ENCODE results near the gene QDPR. TPM values are rescaled to one million over a fixed set of nuclear protein-coding genes. Genes with fewer than 3 reads are reported as not detected.
"Not testable (repeated sequence)": the region's sequence is repeated elsewhere in the genome, so short reads cannot be mapped to it uniquely, and the experiment has no call there.

Gene QDPR
- total RNA-seq, 1 donor from 2014 or later = 53.0 TPM

DNA sequence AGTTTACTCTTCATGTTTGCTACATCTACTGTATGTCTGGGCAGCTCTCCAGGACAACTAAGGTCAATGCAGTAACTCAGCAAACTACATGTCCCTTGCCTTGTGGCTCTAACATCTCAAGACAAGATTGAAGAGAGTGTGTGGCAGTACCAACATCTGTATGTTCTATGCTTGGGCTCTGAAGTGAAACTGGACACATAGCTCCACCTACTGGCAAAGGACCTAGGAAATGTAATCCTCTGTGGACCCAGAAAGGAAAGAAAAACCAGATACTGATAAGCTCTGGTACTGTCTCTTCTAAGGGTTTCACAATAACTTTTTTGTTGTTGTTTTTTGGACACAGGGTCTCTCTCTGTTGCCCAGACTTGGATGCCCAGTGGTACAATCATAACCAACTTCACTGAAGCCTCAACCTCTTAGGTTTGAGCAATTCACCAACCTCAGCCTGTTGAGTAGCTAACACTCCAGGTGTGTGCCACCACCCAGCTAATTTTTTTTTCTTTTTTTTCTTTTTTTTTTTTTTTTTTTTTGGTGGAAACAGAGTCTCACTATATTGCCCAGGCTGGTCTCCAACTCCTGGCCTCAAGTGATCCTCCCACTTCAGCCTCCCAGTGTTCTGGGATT, 64.1 kb downstream of the QDPR start:
- no peak overlapping the region for H3K27ac Mint-ChIP-seq

DNA sequence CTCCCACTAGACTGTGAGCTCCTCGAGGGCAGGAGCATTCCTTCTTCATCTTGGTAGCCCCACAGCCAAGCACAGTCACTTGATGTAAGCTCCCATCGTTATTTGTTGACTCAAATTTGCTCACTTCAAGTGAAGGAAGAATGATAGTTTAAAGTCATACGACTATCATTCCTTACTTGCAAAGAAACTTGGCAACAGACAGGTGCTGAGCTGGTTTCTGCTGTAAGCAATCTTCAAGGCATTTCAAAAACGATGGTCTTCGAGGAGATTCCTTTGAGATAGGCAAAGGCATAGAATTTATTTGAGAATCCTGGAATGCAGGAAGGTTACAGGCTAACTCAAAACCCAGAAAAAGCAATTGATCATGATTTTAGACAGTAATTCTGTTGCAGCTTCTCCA, 64.8 kb downstream of the QDPR start:
- Mint-ChIP-seq H3K27ac (no peak overlapping the region), H3K9me3 (ENCODE audit: low read depth) (peaks cover 3% of the 10 kb centered on the region), H3K4me3 (ENCODE audit: low read depth) (no peak overlapping the region), H3K4me1 (ENCODE audit: low read depth) (no peaks in the 10 kb centered on the region), H3K36me3 (ENCODE audit: insufficient read depth) (no peaks in the 10 kb centered on the region), H3K27me3 (peaks cover 2% of the 10 kb centered on the region)
- TF ChIP-seq CTCF (IDR thresholded peaks at IDR 0.05; ENCODE audit: unreplicated experiment) = no peak
- DNase-seq (ENCODE audit: low spot score, unreplicated experiment) = no peak

More for the DNA sequence above, 64.1 kb downstream of the QDPR start:
- peak; percentile 26 for DNase-seq (ENCODE audit: low spot score, unreplicated experiment)
- Mint-ChIP-seq H3K4me1 (ENCODE audit: low read depth) (no peaks in the 10 kb centered on the region), H3K4me3 (ENCODE audit: low read depth) (no peak overlapping the region), H3K9me3 (ENCODE audit: low read depth) (peaks cover 9% of the 10 kb centered on the region), H3K27me3 (peaks cover 2% of the 10 kb centered on the region), H3K36me3 (ENCODE audit: insufficient read depth) (no peaks in the 10 kb centered on the region)
- TF ChIP-seq CTCF (IDR thresholded peaks at IDR 0.05; ENCODE audit: unreplicated experiment) = peak; percentile 83

DNA sequence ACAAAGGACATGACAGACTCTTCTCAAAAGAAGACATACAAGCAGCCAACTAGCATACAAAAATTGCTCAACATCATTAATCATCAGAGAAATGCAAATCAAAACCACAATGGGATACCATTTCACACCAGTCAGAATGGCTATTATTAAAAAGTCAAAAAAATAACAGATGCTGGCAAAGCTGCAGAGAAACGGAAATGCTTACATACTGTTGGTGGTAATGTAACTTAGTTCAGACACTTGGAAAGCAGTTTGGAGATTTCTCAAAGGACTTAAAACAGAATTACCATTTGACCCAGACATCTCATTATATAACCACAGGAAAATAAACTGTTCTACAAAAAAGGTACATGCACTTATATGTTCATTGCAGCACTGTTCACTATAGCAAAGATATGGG, 69.4 kb downstream of the QDPR start:
- not testable (repeated sequence) for H3K4me3 Mint-ChIP-seq (ENCODE audit: low read depth); H3K4me1 Mint-ChIP-seq (ENCODE audit: low read depth); H3K27ac Mint-ChIP-seq; H3K36me3 Mint-ChIP-seq (ENCODE audit: insufficient read depth); H3K9me3 Mint-ChIP-seq (ENCODE audit: low read depth); H3K27me3 Mint-ChIP-seq; DNase-seq (ENCODE audit: low spot score, unreplicated experiment)

DNA sequence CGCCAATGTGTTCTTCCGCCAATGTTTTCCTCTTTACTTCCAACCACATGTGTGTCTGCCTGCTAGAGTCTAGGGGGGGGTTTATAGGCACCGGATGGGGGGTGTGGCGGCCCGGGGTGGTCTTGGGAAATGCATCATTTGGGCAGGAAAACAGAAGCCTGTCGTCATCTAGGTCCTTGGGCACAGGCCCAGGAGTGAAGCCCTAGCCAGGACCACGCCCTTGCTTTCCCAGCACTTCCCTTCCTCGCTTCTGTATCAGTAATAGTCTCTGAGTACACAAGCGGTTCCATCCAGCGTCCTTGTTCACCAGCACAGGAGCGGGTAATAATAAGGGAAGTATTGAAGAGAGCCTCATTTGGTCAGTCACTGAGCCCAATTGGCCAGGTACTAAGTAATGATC, 74.5 kb downstream of the QDPR start:
- Mint-ChIP-seq H3K9me3 (ENCODE audit: low read depth) (peaks cover 2% of the 10 kb centered on the region), H3K4me3 (ENCODE audit: low read depth) (no peak overlapping the region), H3K4me1 (ENCODE audit: low read depth) (no peaks in the 10 kb centered on the region), H3K27ac (no peak overlapping the region), H3K36me3 (ENCODE audit: insufficient read depth) (no peaks in the 10 kb centered on the region), H3K27me3 (no peaks in the 10 kb centered on the region)
- no peak for TF ChIP-seq CTCF (IDR thresholded peaks at IDR 0.05; ENCODE audit: unreplicated experiment)
- no peak for DNase-seq (ENCODE audit: low spot score, unreplicated experiment)

GRCh38 chr4:17436750-17437090, 75.2 kb downstream of the QDPR start:
- Mint-ChIP-seq H3K4me3 (ENCODE audit: low read depth) (no peak overlapping the region), H3K9me3 (ENCODE audit: low read depth) (peaks cover 2% of the 10 kb centered on the region), H3K36me3 (ENCODE audit: insufficient read depth) (no peaks in the 10 kb centered on the region), H3K27ac (no peak overlapping the region), H3K27me3 (no peaks in the 10 kb centered on the region), H3K4me1 (ENCODE audit: low read depth) (no peaks in the 10 kb centered on the region)
- no peak for TF ChIP-seq CTCF (IDR thresholded peaks at IDR 0.05; ENCODE audit: unreplicated experiment)
- DNase-seq (ENCODE audit: low spot score, unreplicated experiment) = no peak

Other genes starting within 250 kb of the QDPR start
- gene CLRN2, start 3.1 kb upstream of the QDPR start, total RNA-seq = not detected in 2 replicates
- 76.4 and 81.6 TPM in 2 replicates for gene LAP3, start 65.1 kb upstream of the QDPR start, total RNA-seq
- gene MED28, start 102.6 kb upstream of the QDPR start, total RNA-seq = 108 and 115 TPM in 2 replicates

All from progenitor cell of endocrine pancreas (in vitro differentiated cells).